NCI-H146 (cell line): ENCODE measurements around the gene SPRR2G.
"Not testable (repeated sequence)": the region's sequence is repeated elsewhere in the genome, so short reads cannot be mapped to it uniquely, and the experiment has no call there.

ENCODE experiments used
- DNase-seq: peaks from one replicate; lab custom pipeline; 2025; lab: John Stamatoyannopoulos, UW

The SPRR2G gene

DNA sequence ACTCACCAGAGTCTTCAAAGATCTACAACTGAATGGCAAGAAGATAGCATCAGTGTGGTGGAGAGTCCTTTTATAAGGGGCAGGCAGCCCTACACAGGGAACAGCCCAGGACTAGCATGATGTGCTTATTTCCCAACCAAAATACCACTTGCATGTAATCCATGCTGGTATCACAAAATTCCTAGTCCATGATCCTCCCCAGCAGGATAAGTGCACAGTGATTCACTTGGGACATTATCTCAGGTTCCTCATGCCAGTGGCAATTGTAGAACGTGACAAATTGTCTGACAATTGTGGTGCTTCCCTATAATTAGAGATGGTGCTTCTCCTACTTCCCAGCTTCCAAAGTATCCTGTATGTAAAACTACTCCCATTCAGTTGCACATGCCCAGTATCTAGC is at the start of gene SPRR2G:
SPRR2G (minus strand) TSS at position 45 of the 400 bp plus-strand sequence. CDS start 780 bp downstream, outside the sequence.
- no peak for DNase-seq

DNA sequence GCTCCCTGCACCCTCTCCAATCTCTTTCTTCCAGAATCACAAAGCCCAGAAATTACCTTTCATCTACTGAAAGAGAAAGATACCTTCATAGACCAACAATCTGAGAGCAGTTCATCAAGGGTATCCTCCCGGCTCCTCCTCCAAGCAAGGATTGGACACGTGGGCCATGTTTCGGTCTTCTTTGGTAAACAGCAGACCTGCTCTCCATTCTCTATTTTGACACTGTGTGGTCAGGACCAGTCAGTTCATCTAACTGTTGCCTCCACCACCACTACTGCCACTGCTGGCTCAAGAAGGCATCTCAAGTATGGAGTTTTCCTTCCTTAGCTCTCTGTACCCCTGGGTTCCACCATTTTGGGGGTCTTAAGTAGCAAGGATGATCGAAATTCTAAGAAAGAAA is 44.5 kb upstream of the SPRR2G start:
- no peak for DNase-seq

DNA sequence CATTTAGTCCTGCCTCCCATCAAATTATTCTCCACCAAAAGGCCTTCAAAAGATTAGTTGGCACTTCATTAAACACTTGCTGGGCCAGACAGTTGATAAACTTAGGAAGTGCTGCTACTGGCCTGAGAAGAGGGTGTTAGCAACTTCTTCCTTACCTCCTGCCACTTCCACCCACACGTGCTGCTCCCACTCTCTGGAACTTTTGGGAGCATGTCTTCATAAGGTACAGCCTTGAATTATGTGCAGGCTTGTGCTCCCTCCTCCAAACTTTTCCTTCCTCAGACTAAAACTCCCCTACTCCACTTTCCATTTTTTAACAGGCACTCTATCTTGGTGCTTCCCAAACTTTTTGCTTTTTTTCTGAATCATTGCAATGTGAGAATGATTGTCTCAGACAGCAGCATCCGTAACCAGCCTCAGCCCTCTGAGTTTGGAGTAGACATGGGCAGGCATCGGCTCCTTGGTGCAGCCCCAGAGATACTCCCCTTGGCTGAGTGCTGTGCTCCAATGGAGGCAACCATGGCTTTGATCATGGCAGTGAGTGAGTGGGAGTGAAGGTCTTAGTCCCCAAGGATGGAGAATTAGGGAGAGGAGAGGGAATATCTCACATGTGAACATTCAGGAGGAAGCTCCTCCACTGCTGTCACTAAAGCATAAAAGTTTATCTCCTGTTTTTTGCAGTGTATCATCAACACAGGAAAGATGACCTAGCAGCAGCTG is 43.8 kb upstream of the SPRR2G start:
- DNase-seq: no peak

DNA sequence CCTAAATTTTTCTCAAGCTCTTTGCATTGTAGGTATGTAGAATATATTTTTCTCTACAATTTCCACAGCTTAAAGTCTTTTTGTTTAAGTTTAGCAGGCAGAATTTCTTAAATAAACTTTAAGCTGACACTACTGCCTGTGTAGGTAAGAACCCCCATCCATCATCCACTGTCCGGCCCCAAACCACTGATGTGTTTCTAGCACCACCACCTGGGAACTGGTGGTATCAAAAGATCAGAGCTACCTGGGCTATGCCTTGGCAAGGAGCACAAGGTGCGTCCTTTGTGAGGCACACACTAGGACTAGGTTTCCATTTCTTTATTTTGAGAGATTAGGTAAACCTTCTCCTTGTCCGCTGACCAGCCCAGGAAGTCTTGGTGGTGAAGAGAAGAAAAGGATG is 42.0 kb upstream of the SPRR2G start:
- DNase-seq: peak; percentile 42

DNA sequence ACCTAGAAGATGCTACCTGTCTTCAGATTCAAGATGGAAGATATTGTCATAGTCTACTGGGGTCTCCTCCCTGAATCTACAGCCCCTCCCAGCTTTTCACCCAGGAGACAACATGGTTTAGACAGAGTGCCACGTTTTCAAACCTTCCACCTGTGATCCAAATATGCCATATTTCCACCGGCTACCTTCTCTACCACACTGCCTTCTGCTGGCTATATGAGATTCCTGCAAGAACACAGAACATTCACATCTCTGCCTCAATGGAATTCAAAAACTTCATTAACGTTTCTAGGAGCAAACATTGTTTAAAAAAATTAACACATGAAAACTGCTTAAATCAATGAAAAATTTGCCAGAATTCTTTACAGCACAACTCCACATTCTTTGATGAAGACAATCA is 39.7 kb upstream of the SPRR2G start:
- DNase-seq: peak; percentile 28

DNA sequence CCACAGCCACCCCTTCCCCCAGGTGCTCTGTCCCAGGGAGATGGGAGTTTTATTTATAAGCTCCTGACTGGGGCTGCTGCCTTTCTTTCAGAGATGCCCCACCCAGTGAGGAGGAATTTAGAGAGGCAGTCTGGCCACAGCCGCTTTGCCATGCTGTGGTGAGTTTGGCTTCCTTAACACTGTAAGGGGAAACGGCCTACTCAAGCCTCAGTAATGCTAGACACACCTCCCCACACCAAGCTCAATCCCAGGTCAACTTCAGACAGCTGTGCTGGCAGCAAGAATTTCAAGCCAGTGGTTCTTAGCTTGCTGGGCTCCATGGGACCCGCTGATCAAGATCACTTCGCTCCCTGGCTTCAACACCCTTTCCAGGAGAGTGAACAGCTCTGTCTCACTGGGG is 37.6 kb upstream of the SPRR2G start:
- DNase-seq: not testable (repeated sequence)

DNA sequence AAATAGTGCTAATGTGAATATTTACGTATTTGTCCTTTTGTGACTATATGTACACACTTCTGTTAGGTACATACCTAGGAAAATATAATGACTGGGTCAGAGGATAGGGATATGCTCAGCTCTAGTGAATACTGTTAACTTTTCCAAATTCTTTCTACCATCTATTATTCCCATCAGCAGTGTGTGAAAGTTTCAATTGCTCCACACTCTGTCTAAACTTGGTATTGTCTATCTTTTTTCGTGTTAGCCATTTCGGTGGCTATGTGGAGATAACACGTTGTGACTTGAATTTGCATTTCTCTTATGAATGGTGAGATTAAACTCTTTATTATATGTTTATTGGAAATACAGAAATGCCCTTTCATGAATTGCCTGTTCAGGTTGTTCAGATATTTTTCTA is 29.9 kb upstream of the SPRR2G start:
- no peak for DNase-seq

DNA sequence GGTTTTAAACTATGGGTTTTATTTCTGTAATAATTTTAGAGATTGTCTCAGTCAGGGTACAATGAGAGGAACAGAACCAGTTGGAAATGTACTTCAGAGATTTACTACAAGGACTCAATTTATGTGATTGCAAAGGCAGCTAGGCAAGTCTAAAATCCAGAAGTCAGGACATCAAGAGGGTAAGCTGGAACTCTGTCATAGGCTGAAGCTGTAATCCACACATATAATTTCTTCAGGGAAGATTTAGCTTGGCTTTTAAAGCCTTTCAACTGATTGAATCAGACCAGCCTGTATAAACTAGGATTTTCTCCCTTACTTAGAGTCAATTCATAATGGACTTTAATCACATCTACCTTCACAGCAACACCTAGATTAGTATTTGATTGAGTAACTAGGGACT is 28.2 kb upstream of the SPRR2G start:
- no peak for DNase-seq

DNA sequence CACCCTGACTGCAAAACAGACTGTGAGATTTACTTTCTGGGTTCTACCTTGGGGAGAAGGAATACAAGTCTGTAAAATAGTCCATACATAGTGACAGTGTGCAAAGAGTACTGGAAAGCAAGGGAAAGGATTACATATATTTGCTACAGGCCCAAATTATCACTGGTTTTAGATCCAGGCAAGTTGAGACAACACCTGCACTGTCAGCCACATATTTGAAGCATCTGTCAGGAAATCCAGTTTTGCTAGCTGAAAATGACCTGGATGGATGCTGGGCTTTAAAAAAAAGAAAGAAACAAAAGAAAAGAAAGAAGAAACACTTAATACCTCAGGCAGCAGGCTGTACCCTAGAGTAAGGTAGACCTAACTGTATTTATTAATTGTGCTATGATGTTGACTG is 23.9 kb upstream of the SPRR2G start:
- DNase-seq: no peak

DNA sequence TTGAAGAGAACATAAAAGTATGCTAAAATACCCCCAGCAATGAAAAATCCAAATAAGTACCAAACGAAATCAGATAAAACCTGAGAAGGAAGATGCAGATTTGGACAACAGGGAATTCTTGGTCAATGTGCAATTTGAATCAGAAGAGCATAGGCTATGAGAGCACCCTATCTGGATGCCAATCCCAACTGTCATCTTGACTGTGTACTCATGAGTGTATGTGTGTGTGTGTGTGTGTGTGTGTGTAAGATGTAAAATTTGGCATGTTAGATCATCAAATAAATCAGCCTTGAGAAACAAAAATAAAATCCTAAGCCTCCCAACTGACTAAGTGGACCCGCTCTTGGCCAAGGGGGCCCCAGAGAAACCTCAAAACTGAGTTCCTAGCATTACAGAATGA is 18.0 kb upstream of the SPRR2G start:
- no peak for DNase-seq

DNA sequence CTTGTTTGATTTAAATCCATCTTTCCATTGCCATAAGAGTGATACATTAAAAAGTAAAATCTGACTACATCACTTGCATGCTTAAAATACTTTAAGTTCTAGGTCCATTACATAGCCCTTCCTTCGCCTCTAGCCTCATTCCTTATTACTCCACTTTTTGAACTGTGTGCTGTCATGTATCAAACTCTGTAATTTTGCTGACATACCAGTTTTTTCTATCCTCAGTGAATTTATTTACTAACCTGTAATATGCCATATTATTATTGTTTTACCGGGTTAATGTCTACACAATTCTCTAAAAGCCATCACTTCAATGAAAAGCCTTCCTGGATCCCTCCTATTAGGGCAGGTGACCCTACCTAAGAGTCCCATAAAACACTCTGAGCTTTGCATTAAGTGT is 4.9 kb upstream of the SPRR2G start:
- DNase-seq: no peak

DNA sequence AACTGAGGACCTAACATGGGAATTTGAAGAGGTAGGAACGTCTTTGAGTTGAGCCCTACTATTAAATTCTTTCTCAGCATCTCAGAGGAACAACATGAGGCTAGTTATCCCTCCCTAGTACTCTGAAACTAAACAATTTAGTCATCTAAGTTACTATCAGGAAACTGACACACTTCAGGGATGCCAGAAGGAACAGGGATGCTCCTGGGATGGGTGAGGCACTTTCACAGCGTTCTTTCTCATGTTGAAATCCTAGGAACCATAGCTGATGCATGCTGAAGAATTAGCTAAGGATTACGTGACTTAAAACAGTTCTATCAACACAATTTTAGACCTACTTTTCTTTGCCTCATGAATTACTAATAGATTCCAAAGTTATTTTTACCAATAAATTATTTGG is 1.8 kb upstream of the SPRR2G start:
- no peak for DNase-seq

DNA sequence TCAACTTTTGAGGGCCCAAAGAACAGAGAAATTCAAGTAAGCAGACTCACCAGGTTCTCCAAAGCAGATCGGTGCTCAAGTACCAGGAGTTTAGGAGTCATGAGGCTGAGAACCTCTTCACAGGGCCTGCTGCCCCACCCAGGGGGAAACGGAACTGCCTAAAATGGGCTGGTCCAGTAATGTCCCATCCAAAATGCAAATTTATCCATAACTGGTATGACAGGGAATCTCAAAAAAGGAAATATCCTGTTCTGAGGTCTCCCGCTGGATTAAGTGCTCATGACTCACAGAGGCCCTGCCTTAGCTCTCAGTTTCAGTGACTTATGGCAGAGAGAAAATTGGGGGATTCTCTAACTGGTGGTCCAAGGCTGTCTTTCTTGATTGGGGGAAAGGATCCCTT is 9.3 kb downstream of the SPRR2G start:
- DNase-seq: no peak

DNA sequence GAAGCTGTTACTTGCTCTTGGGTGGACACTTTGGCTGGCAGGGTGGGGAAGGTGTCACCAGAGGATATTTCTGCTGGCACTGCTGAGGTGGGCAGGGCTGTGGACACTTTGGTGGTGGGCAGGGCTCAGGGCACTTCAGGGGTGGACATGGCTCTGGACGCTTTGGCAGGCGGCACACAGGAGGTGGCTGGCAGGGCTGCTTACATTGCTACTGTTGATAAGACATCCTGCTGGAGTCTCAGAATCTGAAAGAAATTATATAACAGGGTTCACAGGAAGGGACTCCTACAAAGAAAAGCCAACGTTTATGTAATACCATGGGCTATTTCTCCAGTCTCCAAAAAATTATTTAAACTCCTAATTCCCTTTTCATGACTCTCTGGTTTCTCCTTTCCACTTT is 10.2 kb downstream of the SPRR2G start:
- no peak for DNase-seq

DNA sequence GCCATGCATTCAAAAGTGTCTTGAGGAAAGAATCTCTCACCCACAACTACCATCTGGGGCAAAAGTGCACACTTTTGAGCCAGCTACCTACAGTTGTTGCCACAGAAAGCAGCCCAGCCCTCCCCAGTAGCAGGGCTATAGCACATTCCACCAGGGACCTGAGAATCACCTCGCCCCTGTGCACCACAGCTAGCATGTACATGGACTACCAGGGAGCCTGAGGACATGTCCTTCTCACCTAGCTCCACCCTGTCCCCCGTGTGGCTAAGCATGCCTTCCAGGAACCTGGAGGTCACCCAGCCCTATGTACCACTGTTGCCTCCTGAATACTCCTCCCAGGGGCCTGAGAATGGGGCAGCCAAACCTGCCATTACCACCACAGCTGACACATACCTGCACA is 16.9 kb downstream of the SPRR2G start:
- no peak for DNase-seq

DNA sequence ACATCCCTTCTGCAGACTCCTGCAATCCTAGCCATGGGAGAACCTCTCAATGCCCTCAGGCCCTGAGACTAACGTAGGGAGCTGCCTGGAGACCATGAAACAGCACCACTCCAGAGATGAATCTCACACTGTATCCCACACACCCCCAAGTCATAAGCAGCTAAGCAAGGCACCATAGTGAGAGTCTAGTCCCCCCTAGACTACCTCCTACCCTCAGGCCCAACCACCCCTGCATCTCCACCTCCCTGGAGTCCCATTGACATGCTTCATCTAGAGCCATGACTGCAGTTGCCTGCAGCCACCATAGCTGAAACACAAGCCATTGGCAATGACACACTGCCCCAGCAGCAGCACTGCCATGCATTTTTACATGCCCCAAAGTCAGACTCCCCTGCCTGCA is 17.4 kb downstream of the SPRR2G start:
- DNase-seq: no peak

DNA sequence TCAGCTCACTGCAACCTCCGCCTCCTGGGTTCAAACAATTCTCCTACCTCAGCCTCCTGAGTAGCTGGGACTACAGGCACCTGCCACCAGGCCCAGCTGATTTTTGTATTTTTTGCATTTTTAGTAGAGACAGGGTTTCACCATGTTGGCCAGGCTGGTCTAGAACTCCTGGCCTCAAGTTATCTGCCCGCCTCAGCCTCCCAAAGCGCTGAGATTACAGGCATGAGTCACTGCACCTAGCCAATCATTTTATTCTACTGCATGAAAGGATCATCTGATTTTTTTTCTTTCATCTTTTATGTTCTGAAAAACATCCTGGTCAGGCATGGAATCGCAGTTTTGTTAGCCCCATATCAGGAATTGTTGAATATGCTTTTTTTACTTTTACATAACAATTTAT is 22.0 kb downstream of the SPRR2G start:
- DNase-seq: not testable (repeated sequence)

DNA sequence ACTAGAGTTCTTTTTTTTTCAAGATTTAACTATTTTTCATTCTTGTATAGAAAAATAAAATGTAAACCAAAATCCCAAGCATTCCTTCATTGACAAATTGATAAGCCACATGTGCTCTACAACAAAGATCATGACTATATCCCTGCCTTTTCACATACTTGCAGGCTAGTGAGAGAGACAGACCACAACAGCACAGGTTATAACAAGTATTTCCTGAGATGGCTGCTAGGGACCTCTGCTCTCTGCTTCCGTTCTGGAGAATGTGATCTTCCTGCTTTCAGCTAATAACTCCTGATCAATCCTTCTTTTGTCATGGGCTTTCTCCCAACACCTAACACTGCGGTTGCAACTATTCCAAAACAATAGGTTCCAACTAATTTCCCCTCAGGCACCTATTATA is 23.4 kb downstream of the SPRR2G start:
- no peak for DNase-seq

DNA sequence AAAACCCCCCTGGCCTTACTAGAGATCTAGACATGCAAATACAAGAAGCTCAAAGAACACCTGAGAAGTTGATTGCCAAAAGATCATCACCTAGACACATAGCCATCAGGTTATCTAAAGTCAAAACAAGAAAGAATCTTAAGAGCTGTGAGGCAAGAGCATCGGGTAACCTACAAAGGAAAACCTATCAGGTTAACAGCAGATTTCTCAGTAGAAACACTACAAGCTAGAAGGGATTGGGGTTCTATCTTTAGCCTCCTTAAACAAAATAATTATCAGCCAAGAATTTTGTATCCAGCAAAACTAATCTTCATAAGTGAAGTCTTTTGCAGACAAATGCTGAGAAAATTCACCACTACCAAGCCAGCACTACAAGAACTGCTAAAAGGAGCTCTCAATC is 25.2 kb downstream of the SPRR2G start:
- DNase-seq: no peak

DNA sequence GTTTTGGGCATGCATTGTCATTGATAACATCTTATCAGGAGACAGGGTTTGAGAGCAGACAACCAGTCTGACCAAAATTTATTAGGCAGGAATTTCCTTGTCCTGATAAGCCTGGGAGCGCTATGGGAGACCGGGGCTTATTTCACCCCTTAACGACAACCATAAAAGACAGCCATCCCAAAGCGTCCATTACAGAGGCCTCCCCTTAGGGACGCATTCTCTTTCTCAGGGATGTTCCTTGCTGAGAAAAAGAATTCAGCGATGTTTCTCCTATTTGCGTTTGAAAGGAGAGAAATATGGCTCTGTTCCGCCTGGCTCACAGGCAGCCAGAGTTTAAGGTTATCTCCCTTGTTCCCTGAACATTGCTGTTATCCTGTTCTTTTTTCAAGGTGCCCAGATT is 26.9 kb downstream of the SPRR2G start:
- DNase-seq: not testable (repeated sequence)

DNA sequence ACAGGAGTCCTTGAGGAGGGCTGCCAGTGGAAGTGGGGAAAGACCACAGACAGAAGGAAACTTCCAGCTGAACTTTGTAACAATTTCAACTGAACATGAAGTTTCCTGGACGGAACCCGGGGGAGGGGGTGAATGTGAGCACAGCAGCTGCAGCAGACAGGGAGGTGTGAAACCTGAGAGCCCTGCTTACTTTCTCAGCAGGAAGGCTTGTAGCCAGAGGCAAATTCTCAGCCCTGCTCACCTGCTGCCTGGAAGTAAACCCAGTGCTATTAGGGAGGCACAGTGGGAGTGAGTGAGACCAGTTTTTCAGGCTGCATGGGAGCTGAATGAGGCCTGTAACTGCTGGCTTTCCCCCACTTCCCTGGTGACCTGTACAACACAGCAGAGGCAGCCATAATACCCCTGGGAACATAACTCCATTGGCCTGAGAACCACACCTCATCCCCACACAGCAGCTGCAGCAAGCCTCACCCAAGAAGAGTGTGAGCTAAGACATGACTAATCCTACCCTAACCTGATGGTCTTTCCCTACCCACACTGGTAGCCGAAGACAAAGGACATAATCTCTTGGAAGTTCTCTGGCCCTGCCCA is 27.8 kb downstream of the SPRR2G start:
- DNase-seq: peak; percentile 99

DNA sequence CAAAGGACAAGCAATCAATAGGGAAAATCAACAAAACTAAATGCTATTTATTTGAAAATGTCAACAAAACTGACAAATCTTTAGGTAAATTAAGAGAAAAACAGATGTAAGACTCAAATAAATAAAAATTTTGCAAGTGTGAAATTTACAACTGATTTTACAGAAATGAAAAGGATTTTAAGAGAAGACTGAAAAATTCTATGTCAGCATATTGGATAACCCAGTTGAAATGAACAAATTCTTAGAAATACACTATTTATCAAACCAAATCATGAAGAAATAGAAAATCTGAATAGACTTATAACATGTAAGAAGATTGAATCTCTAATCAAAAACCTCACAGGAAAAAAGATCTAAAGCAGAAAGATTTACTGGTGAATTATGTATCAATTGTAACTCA is 29.7 kb downstream of the SPRR2G start:
- DNase-seq: no peak

DNA sequence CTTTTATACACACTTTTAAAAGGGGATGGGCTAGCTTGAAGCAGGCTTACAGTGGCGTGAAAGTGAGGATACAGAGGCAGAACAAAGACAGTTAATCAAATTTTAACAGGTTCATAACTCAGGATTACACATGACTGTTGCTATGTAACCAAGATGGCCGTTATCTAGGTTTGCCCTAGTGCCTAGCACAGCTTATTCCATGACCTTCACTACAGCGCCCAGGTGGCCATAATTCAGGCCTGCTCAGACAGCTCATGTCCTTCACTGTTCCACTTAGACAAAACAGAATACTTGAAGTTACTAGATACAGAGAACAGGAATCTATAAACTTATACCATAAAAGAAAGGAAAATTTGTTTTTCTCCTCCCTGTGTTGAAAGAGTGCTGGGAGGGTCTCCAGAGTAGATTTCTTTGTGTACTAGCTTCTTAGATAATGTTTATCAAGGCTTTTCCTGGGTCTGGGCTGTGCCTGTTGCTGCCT is 31.2 kb downstream of the SPRR2G start:
- DNase-seq: no peak

DNA sequence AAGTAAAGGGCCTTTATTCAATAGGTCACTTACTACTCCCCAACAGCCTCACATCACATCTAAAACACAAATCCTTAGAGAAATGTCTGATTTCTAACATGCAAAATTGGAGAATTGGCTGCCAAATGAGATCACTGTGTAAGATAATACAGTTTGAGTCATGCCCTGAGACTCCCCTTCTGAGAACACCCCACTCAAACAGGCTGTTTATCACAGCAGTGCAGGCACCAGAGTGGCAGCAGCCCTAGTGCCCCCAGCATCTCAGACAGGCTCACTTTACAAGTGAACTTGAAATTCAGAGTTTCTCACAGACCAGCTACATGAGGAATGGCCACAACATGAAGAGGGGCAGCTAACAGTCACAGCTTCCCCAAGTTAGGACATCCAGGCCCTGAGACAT is 35.4 kb downstream of the SPRR2G start:
- not testable (repeated sequence) for DNase-seq
